HEK293 (cell line): ENCODE measurements around the gene MICU1.

Experiments used
- CTCF ChIA-PET: fragments of 350-600 bp; formaldehyde crosslinking; extraction: SDS; loops from one replicate; lab custom pipeline; 2021; ENCODE audit warnings: antibody characterized with exemption; lab: Yijun Ruan, JAX
- POLR2A ChIA-PET: fragments of 300-600 bp; formaldehyde crosslinking; extraction: SDS; loops from one replicate; lab custom pipeline; 2020; ENCODE audit warnings: antibody characterized with exemption, inconsistent platforms; lab: Yijun Ruan, JAX
- H3K27ac ChIP-seq: fragments of 200-500 bp; sonication (Bioruptor generic); 2 replicates; pipeline ENCODE4 v1.5.1; 2014; ENCODE audit warnings: low read depth, low read length, control low read depth, inconsistent platforms; ENCODE audit errors: extremely low read depth
- H3K36me3 ChIP-seq, 2 experiments: fragments of 200-500 bp in 1 of 2; sonication (Bioruptor generic) in 1 of 2; 1 replicate in 1 of 2; 2 replicates in 1 of 2; pipeline ENCODE4 v1.5.1; 2014 to 2017; ENCODE audit warnings: inconsistent platforms in 2 of 2, low read length in 2 of 2; ENCODE audit not compliant: control insufficient read depth in 2 of 2, insufficient read depth in 1 of 2
- H3K4me1 ChIP-seq: fragments of 200-500 bp; sonication (Bioruptor generic); 2 replicates; pipeline ENCODE4 v1.5.1; 2014; ENCODE audit warnings: mild to moderate bottlenecking, low read length, inconsistent platforms; ENCODE audit not compliant: control insufficient read depth, insufficient read depth
- H3K4me3 ChIP-seq: 2 replicates; pipeline ENCODE4 v1.5.1; 2011; ENCODE audit warnings: low read depth, mild to moderate bottlenecking, control low read depth, low read length, moderate library complexity
- H3K9me3 ChIP-seq: fragments of 200-500 bp; sonication (Bioruptor generic); 2 replicates; pipeline ENCODE4 v1.5.1; 2014; ENCODE audit warnings: low read depth, low read length, inconsistent platforms; ENCODE audit not compliant: control insufficient read depth, insufficient read depth
- CTCF ChIP-seq: fragments of 450-650 bp; formaldehyde crosslinking; IDR thresholded peaks from 2 replicates; pipeline ENCODE4 v1.5.1; 2016; ENCODE audit warnings: missing biosample characterization, missing genetic modification characterization
- EGR2 ChIP-seq: fragments of 450-650 bp; formaldehyde crosslinking; IDR thresholded peaks from 2 replicates; pipeline ENCODE4 v1.5.1; 2016; ENCODE audit warnings: low read depth, missing biosample characterization, missing genetic modification characterization
- FEZF1 ChIP-seq: fragments of 450-650 bp; formaldehyde crosslinking; IDR thresholded peaks from 2 replicates; pipeline ENCODE4 v1.5.1; 2016; ENCODE audit warnings: missing biosample characterization, missing genetic modification characterization
- GLI2 ChIP-seq: fragments of 450-650 bp; formaldehyde crosslinking; IDR thresholded peaks from 2 replicates; pipeline ENCODE4; 2017; ENCODE audit warnings: missing biosample characterization, missing genetic modification characterization, low read depth, borderline replicate concordance
- OVOL3 ChIP-seq: fragments of 450-650 bp; formaldehyde crosslinking; IDR thresholded peaks from 2 replicates; pipeline ENCODE4 v1.5.1; 2016; ENCODE audit warnings: missing biosample characterization, missing genetic modification characterization
- SALL2 ChIP-seq: fragments of 450-650 bp; formaldehyde crosslinking; IDR thresholded peaks from 2 replicates; pipeline ENCODE4 v1.5.0; 2017; ENCODE audit warnings: missing biosample characterization, mild to moderate bottlenecking, missing genetic modification characterization, borderline replicate concordance
- YY1 ChIP-seq: fragments of 450-650 bp; formaldehyde crosslinking; IDR thresholded peaks from 2 replicates; pipeline ENCODE4 v1.5.1; 2018; ENCODE audit warnings: missing biosample characterization, missing genetic modification characterization
- ZBTB11 ChIP-seq: fragments of 450-650 bp; formaldehyde crosslinking; conservative IDR thresholded peaks from 2 replicates; pipeline ENCODE4 v1.5.1; 2016; ENCODE audit warnings: low read depth, missing biosample characterization, missing genetic modification characterization
- ZBTB8A ChIP-seq: fragments of 450-650 bp; formaldehyde crosslinking; IDR thresholded peaks from 2 replicates; pipeline ENCODE4 v1.5.1; 2016; ENCODE audit warnings: missing biosample characterization, missing genetic modification characterization
- ZNF157 ChIP-seq: fragments of 450-650 bp; formaldehyde crosslinking; IDR thresholded peaks from 2 replicates; pipeline ENCODE4 v1.5.1; 2016; ENCODE audit warnings: missing biosample characterization, missing genetic modification characterization
- ZNF169 ChIP-seq: fragments of 450-650 bp; formaldehyde crosslinking; IDR thresholded peaks from 2 replicates; pipeline ENCODE4 v1.5.1; 2016; ENCODE audit warnings: missing biosample characterization, missing genetic modification characterization
- ZNF184 ChIP-seq: fragments of 450-650 bp; IDR thresholded peaks from 2 replicates; pipeline ENCODE4 v1.5.1; 2018; ENCODE audit warnings: missing biosample characterization, mild to moderate bottlenecking, missing genetic modification characterization
- ZNF350 ChIP-seq: fragments of 450-650 bp; formaldehyde crosslinking; IDR thresholded peaks from 2 replicates; pipeline ENCODE4 v1.5.0; 2017; ENCODE audit warnings: missing biosample characterization, mild to moderate bottlenecking, missing genetic modification characterization
- ZNF366 ChIP-seq: fragments of 450-650 bp; formaldehyde crosslinking; conservative IDR thresholded peaks from 2 replicates; pipeline ENCODE4 v1.5.1; 2016; ENCODE audit warnings: missing biosample characterization, missing genetic modification characterization
- ZNF514 ChIP-seq: fragments of 450-650 bp; formaldehyde crosslinking; IDR thresholded peaks from 2 replicates; pipeline ENCODE4 v1.5.1; 2016; ENCODE audit warnings: missing biosample characterization, missing genetic modification characterization
- ZNF629 ChIP-seq: fragments of 450-650 bp; formaldehyde crosslinking; IDR thresholded peaks from 2 replicates; pipeline ENCODE4 v1.5.1; 2017; ENCODE audit warnings: missing biosample characterization, missing genetic modification characterization
- ZNF654 ChIP-seq: fragments of 450-650 bp; formaldehyde crosslinking; IDR thresholded peaks from 2 replicates; pipeline ENCODE4 v1.5.1; 2016; ENCODE audit warnings: low read depth, missing biosample characterization, missing genetic modification characterization
- ZNF670 ChIP-seq: fragments of 450-650 bp; formaldehyde crosslinking; IDR thresholded peaks from 2 replicates; pipeline ENCODE4 v1.5.1; 2016; ENCODE audit warnings: missing biosample characterization, missing genetic modification characterization, low read depth
- ZNF707 ChIP-seq: fragments of 450-650 bp; formaldehyde crosslinking; IDR thresholded peaks from 2 replicates; pipeline ENCODE4 v1.5.1; 2016; ENCODE audit warnings: missing biosample characterization, missing genetic modification characterization
- ZNF768 ChIP-seq: fragments of 450-650 bp; formaldehyde crosslinking; IDR thresholded peaks from 2 replicates; pipeline ENCODE4 v1.5.1; 2018; ENCODE audit warnings: missing biosample characterization, mild to moderate bottlenecking, missing genetic modification characterization
- ZNF791 ChIP-seq: fragments of 450-650 bp; formaldehyde crosslinking; IDR thresholded peaks from 2 replicates; pipeline ENCODE4 v1.5.1; 2016; ENCODE audit warnings: missing biosample characterization, missing genetic modification characterization
- ZSCAN16 ChIP-seq: fragments of 450-650 bp; formaldehyde crosslinking; IDR thresholded peaks from 2 replicates; pipeline ENCODE4 v1.5.1; 2016; ENCODE audit warnings: missing biosample characterization, missing genetic modification characterization
- ZSCAN4 ChIP-seq: fragments of 450-650 bp; formaldehyde crosslinking; IDR thresholded peaks from 2 replicates; pipeline ENCODE4 v1.5.1; 2017; ENCODE audit warnings: missing biosample characterization, missing genetic modification characterization

The MICU1 gene

GRCh38 chr10:72597897-72598296, 28.0 kb downstream of the MICU1 start:
- H3K4me1 ChIP-seq, result no peaks in the 10 kb centered on the region
- no peak for TF ChIP-seq OVOL3 (tag by site-specific recombination)
- TF ChIP-seq, all 188 proteins: peak for 0
- H3K27ac ChIP-seq, result no peak overlapping the region
- ChIA-PET CTCF (no interaction called here), POLR2A (no interaction called here)
- H3K4me3 ChIP-seq, result no peak overlapping the region
- no peaks in the 10 kb centered on the region for H3K36me3 ChIP-seq
- no peaks in the 10 kb centered on the region for H3K9me3 ChIP-seq

GRCh38 chr10:72595436-72595835, 30.4 kb downstream of the MICU1 start:
- POLR2A ChIA-PET, result interaction anchor here (0.7 kb wide), 1 partner anchor 16 kb away, joined by 6 read pairs; no protein-coding TSS in a partner anchor
- H3K4me1 ChIP-seq, result no peaks in the 10 kb centered on the region
- CTCF ChIA-PET, result no interaction called here

GRCh38 chr10:72593963-72594362, 31.9 kb downstream of the MICU1 start:
- Histone ChIP-seq H3K4me3 (no peak overlapping the region), H3K36me3 (no peaks in the 10 kb centered on the region), H3K9me3 (no peaks in the 10 kb centered on the region)
- ChIA-PET CTCF (no interaction called here), POLR2A (no interaction called here)
- TF ChIP-seq ZSCAN4 (tag by site-specific recombination), result no peak
- no peak for TF ChIP-seq ZNF366 (tag by site-specific recombination)
- TF ChIP-seq YY1 (tag by site-specific recombination), result no peak
- TF ChIP-seq ZNF629, result no peak
- no peak for TF ChIP-seq CTCF (tag by site-specific recombination)
- TF ChIP-seq, all 188 proteins: peak for 0
- H3K27ac ChIP-seq, result no peak overlapping the region
- no peaks in the 10 kb centered on the region for H3K4me1 ChIP-seq

More at GRCh38 chr10:72595436-72595835, 30.4 kb downstream of the MICU1 start:
- Histone ChIP-seq H3K27ac (no peak overlapping the region), H3K9me3 (no peaks in the 10 kb centered on the region), H3K36me3 (no peaks in the 10 kb centered on the region), H3K4me3 (no peak overlapping the region)
- no peak for TF ChIP-seq ZNF707 (tag by site-specific recombination)

- Histone ChIP-seq H3K27ac (no peak overlapping the region), H3K4me3 (no peak overlapping the region), H3K4me1 (no peaks in the 10 kb centered on the region), H3K36me3 (no peaks in the 10 kb centered on the region), H3K9me3 (no peaks in the 10 kb centered on the region)
- ChIA-PET CTCF (no interaction called here), POLR2A (no interaction called here)
- TF ChIP-seq ZNF184 (tag by site-specific recombination), result no peak
- TF ChIP-seq ZNF670 (tag by site-specific recombination), result no peak
- TF ChIP-seq EGR2 (tag by site-specific recombination), result no peak
- TF ChIP-seq SALL2, result no peak
- TF ChIP-seq GLI2 (tag by site-specific recombination), result no peak
- TF ChIP-seq ZNF514 (tag by site-specific recombination), result no peak
- TF ChIP-seq ZBTB8A (tag by site-specific recombination), result no peak
- TF ChIP-seq ZNF169 (tag by site-specific recombination), result no peak
- TF ChIP-seq ZNF654 (tag by site-specific recombination), result no peak
- no peak for TF ChIP-seq ZNF791 (tag by site-specific recombination)
- TF ChIP-seq ZNF768 (tag by site-specific recombination), result no peak
- TF ChIP-seq ZBTB11 (tag by site-specific recombination), result no peak
- no peak for TF ChIP-seq ZNF157 (tag by site-specific recombination)
- no peak for TF ChIP-seq FEZF1 (tag by site-specific recombination)
- TF ChIP-seq ZNF350 (tag by site-specific recombination), result no peak
- no peak for TF ChIP-seq ZSCAN16 (tag by site-specific recombination)
Observed at GRCh38 chr10:72588266-72588665, 37.6 kb downstream of the MICU1 start.
